Endothelial cell of umbilical vein (primary cell): ENCODE measurements around the gene ZNF462. TPM values are rescaled to one million over a fixed set of nuclear protein-coding genes. Genes with fewer than 3 reads are reported as not detected.

Experiments
- BruUV-seq: library from RNA; stranded (reverse); fragments of 400-500 nt; replicated peaks from 2 replicates; lab custom pipeline; 2021; lab: Mats Ljungman, UMichigan
- CTCF ChIA-PET: fragments of 300-600, 350-600 bp; sonication (Branson Sonifier 250); formaldehyde crosslinking; loops from one replicate; lab custom pipeline; 2021; ENCODE audit warnings: antibody characterized with exemption, inconsistent platforms; lab: Charles Lee
- POLR2A ChIA-PET: fragments of 300-600, 350-600 bp; sonication (Branson Sonifier 250); formaldehyde crosslinking; loops from one replicate; lab custom pipeline; 2021; ENCODE audit warnings: antibody characterized with exemption, inconsistent platforms; lab: Charles Lee
- DNase-seq: peaks from one replicate; pipeline ENCODE4 v3.0.0-alpha.2; 2011; ENCODE audit warnings: low read depth, low spot score
- FAIRE-seq: peaks from 2 replicates; lab custom pipeline; 2011; peaks lifted over from hg19 to GRCh38; lab: Jason Lieb, UNC
- H2AFZ ChIP-seq: 2 replicates; pipeline ENCODE4 v1.6.0; 2012; ENCODE audit warnings: low read depth, low read length, control low read depth, inconsistent platforms
- H3K27ac ChIP-seq: 2 replicates; pipeline ENCODE4 v1.5.1; 2011; ENCODE audit warnings: low read depth, mild to moderate bottlenecking, control low read depth, low read length, moderate library complexity; ENCODE audit not compliant: insufficient read depth
- H3K27me3 ChIP-seq, 2 experiments: 2 replicates each; pipeline versions ENCODE4 v1.6.0 to v1.6.1; 2011; ENCODE audit warnings: low read length in 2 of 2, mixed read lengths in 1 of 2; ENCODE audit not compliant: control insufficient read depth in 2 of 2, insufficient read depth in 2 of 2
- H3K36me3 ChIP-seq, 2 experiments: 2 replicates in 1 of 2; 3 replicates in 1 of 2; pipeline ENCODE4 v1.5.1; 2011; ENCODE audit warnings: low read length in 2 of 2, mild to moderate bottlenecking in 1 of 2, moderate library complexity in 1 of 2; ENCODE audit not compliant: control insufficient read depth in 2 of 2, insufficient read depth in 2 of 2; ENCODE audit errors: extremely low read depth in 1 of 2
- H3K4me1 ChIP-seq: 3 replicates; pipeline ENCODE4 v1.5.1; 2011; ENCODE audit warnings: mild to moderate bottlenecking, low read length; ENCODE audit not compliant: control insufficient read depth, insufficient read depth; ENCODE audit errors: extremely low read depth
- H3K4me2 ChIP-seq: 2 replicates; pipeline ENCODE4 v1.6.1; 2011; ENCODE audit warnings: low read length, control low read depth, mixed read lengths; ENCODE audit not compliant: insufficient read depth
- H3K4me3 ChIP-seq, 3 experiments: fragments of 200-600 bp in 1 of 3; sonication (generic), shearing (Covaris generic) in 1 of 3; replicated peaks in 1 of 3; 2 replicates each; pipeline ENCODE4 v1.5.1; 2011 to 2016; ENCODE audit warnings: control low read depth in 3 of 3, low read length in 3 of 3, mild to moderate bottlenecking in 2 of 3, inconsistent platforms in 1 of 3, low read depth in 1 of 3, moderate library complexity in 1 of 3; ENCODE audit not compliant: insufficient read depth in 1 of 3
- H3K79me2 ChIP-seq: 2 replicates; pipeline ENCODE4 v1.6.0; 2012; ENCODE audit warnings: low read length, inconsistent platforms; ENCODE audit not compliant: control insufficient read depth, insufficient read depth
- H3K9ac ChIP-seq: replicated peaks from 2 replicates; pipeline ENCODE3; 2011; ENCODE audit warnings: low read length, control low read depth; ENCODE audit not compliant: insufficient read depth; ENCODE audit errors: extremely low read depth
- H3K9me1 ChIP-seq: replicated peaks from 3 replicates; pipeline ENCODE4 v1.6.0; 2011; ENCODE audit warnings: mild to moderate bottlenecking, low read length; ENCODE audit not compliant: control insufficient read depth, insufficient read depth; ENCODE audit errors: extremely low read depth
- H3K9me3 ChIP-seq: replicated peaks from 2 replicates; pipeline ENCODE4 v1.5.1; 2012; ENCODE audit warnings: low read length, inconsistent platforms; ENCODE audit not compliant: control insufficient read depth, insufficient read depth
- H4K20me1 ChIP-seq: replicated peaks from 2 replicates; pipeline ENCODE3; 2011; ENCODE audit warnings: mild to moderate bottlenecking, low read length; ENCODE audit not compliant: control insufficient read depth, insufficient read depth; ENCODE audit errors: extremely low read depth
- EZH2 ChIP-seq: IDR thresholded peaks from 2 replicates; pipeline ENCODE4 v1.6.1; 2012; ENCODE audit warnings: borderline replicate concordance, low read depth, mild to moderate bottlenecking, moderate library complexity, low read length, inconsistent platforms; ENCODE audit not compliant: severe bottlenecking
- FOS ChIP-seq: IDR thresholded peaks from 2 replicates; pipeline ENCODE4 v1.6.1; 2011; ENCODE audit warnings: mild to moderate bottlenecking, low read length, moderate library complexity, borderline replicate concordance; ENCODE audit not compliant: insufficient read depth
- GATA2 ChIP-seq: IDR thresholded peaks from 2 replicates; pipeline ENCODE4 v1.7.0; 2011; ENCODE audit warnings: low read depth, mild to moderate bottlenecking, moderate library complexity, mixed read lengths, low read length; ENCODE audit not compliant: insufficient read length, insufficient read depth
- JUN ChIP-seq: IDR thresholded peaks from 2 replicates; pipeline ENCODE4 v1.6.1; 2011; ENCODE audit warnings: borderline replicate concordance, low read depth; ENCODE audit not compliant: insufficient read length, insufficient read depth
- MAX ChIP-seq: IDR thresholded peaks from 2 replicates; pipeline ENCODE4 v1.6.1; 2011; ENCODE audit not compliant: insufficient read depth, insufficient read length
- MYC ChIP-seq: IDR thresholded peaks from one replicate; pipeline ENCODE4 v1.6.1; 2011; ENCODE audit warnings: mild to moderate bottlenecking, low read depth, low read length
- POLR2A ChIP-seq: IDR thresholded peaks from 2 replicates; pipeline ENCODE4 v1.6.1; 2012; ENCODE audit warnings: low read depth, mild to moderate bottlenecking, control low read depth, low read length
- POLR2AphosphoS5 ChIP-seq: IDR thresholded peaks from 2 replicates; pipeline ENCODE4 v1.6.1; 2012; ENCODE audit warnings: low read depth, mild to moderate bottlenecking, control low read depth, low read length, moderate library complexity; ENCODE audit not compliant: insufficient read depth
- dilution Hi-C: fragments of 300-500 bp; cut with MboI; formaldehyde crosslinking; loops from one replicate; pipeline ENCODE4 v1.15.0; 2019; ENCODE audit warnings: low sequenced_read_pairs; ENCODE audit not compliant: extremely low pct_ligation_motif_present
- intact Hi-C: fragments of 100-400 bp; cut with micrococcal nuclease; formaldehyde crosslinking; loops from one replicate; pipeline ENCODE4 v1.10.0; 2022
- polyA plus RNA-seq, 4 experiments: library from polyadenylated mRNA; depleted of rRNA in 3 of 4; stranded (reverse) in 3 of 4; unstranded in 1 of 4; fragments of >200 nt; gene quantifications; 2 replicates each; pipeline versions ENCODE4 v1.2.1 to v1.2.3, GENCODE V29; 2011 to 2012; ENCODE audit warnings: missing spikeins in 1 of 4
- total RNA-seq: library from RNA; stranded (reverse); gene quantifications from 2 replicates; pipeline ENCODE4 v1.2.3, GENCODE V29; 2021
- TF ChIP-seq, protein P1 (sequence below), 2 donors: IDR thresholded peaks; 1 replicate in 1 of 2; 2 replicates in 1 of 2; pipeline ENCODE4 v1.5.1; 2011; ENCODE audit warnings: low read length in 2 of 2, mild to moderate bottlenecking in 2 of 2, moderate library complexity in 2 of 2, control low read depth in 1 of 2, inconsistent platforms in 1 of 2, low read depth in 1 of 2; ENCODE audit not compliant: insufficient read depth in 1 of 2; ENCODE audit errors: extremely low read depth in 1 of 2

Gene ZNF462
- total and polyA plus RNA-seq, 2 donors (not counting 3 experiments of a cell fraction or from before 2014, with no cell fraction given): 6.2 to 24.7 TPM

GRCh38 chr9:107036367-107036766, 173.4 kb downstream of the ZNF462 start:
- Histone ChIP-seq H3K79me2 (no peaks in the 10 kb centered on the region), H3K4me3 (no peak overlapping the region), H2AFZ (no peak overlapping the region), H3K27me3 (no peaks in the 10 kb centered on the region), H3K9me1 (no peaks in the 10 kb centered on the region), H4K20me1 (no peaks in the 10 kb centered on the region), H3K4me1 (no peaks in the 10 kb centered on the region), H3K36me3 (no peaks in the 10 kb centered on the region), H3K4me2 (no peak overlapping the region), H3K9ac (no peak overlapping the region), H3K9me3 (no peaks in the 10 kb centered on the region), H3K27ac (no peak overlapping the region)
- POLR2A ChIA-PET: no interaction called here
- TF ChIP-seq MYC: no peak
- no peak for TF ChIP-seq POLR2AphosphoS5
- TF ChIP-seq, protein P1, sequence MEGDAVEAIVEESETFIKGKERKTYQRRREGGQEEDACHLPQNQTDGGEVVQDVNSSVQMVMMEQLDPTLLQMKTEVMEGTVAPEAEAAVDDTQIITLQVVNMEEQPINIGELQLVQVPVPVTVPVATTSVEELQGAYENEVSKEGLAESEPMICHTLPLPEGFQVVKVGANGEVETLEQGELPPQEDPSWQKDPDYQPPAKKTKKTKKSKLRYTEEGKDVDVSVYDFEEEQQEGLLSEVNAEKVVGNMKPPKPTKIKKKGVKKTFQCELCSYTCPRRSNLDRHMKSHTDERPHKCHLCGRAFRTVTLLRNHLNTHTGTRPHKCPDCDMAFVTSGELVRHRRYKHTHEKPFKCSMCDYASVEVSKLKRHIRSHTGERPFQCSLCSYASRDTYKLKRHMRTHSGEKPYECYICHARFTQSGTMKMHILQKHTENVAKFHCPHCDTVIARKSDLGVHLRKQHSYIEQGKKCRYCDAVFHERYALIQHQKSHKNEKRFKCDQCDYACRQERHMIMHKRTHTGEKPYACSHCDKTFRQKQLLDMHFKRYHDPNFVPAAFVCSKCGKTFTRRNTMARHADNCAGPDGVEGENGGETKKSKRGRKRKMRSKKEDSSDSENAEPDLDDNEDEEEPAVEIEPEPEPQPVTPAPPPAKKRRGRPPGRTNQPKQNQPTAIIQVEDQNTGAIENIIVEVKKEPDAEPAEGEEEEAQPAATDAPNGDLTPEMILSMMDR (IDR thresholded peaks at IDR 0.05; ENCODE audit: extremely low read depth in 1 of 2, insufficient read depth in 1 of 2, low read depth in 1 of 2, low read length in 2 of 2): no peak
- no peak for TF ChIP-seq FOS
- no peak for TF ChIP-seq POLR2A
- no peak for TF ChIP-seq JUN
- TF ChIP-seq MAX: no peak
- TF ChIP-seq EZH2: no peak
- TF ChIP-seq GATA2: no peak
- CTCF ChIA-PET: interaction anchor here (1.2 kb wide), 1 partner anchor 55 kb away, joined by 3 read pairs; no protein-coding TSS in a partner anchor
- no peak for DNase-seq
- intact Hi-C loops: no loop called here
- no peak for FAIRE-seq
- BruUV-seq: no TSS peak
- dilution Hi-C loops: no loop called here
